Measurements from ENCODE around the gene FXYD1.
"Not testable (repeated sequence)": the region's sequence is repeated elsewhere in the genome, so short reads cannot be mapped to it uniquely, and the experiment has no call there.

The FXYD1 gene

DNA sequence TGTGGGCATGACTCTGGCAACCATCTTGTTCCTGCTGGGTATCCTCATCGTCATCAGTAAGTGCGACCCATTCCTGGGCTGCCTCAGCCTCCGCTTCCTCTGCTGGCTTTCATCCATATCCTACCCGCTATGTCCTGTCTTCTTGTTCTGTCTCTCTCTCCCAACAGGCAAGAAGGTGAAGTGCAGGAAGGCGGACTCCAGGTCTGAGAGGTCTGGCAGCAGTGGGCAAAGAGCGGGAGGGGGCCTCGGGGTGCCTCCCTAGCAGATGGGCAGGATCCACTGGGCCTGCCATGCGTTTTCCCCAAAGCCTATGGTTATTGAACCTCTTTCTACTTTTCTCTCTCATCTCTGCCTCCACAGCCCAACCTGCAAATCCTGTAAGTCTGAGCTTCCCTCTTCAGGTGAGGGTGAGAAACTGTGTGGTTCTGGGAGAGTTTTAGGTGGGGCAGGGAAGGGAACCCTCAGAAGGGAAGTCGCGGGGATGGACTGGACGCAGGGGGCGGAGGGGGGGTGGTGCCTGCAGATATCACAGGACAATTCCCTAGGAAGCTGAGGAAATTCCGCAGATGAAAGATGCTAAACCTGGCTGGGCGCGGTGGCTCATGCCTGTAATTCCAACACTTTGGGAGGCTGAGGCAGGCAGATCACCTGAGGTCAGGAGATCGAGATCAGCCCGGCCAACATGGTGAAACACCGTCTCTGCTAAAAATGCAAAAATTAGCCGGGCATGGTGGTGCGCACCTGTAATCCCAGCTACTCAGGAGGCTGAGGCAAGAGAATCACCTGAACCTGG lies 12.8 kb downstream of the FXYD1 start:
- ATAC-seq = no peak
- TF ChIP-seq GLIS3 (CRISPR knock-in tag; IDR thresholded peaks at IDR 0.05) (no peak), ZFP3 (CRISPR knock-in tag; IDR thresholded peaks at IDR 0.05) (no peak), ZFP30 (CRISPR knock-in tag; IDR thresholded peaks at IDR 0.05) (no peak), ZNF8 (CRISPR knock-in tag; IDR thresholded peaks at IDR 0.05) (no peak), ARNTL (CRISPR knock-in tag; IDR thresholded peaks at IDR 0.05; ENCODE audit: borderline replicate concordance, low read depth) (no peak), ESRRG (CRISPR knock-in tag; IDR thresholded peaks at IDR 0.05) (no peak), ZNF565 (CRISPR knock-in tag; conservative IDR thresholded peaks at IDR 0.05; ENCODE audit: low read depth) (no peak), BACH2 (CRISPR knock-in tag; IDR thresholded peaks at IDR 0.05; ENCODE audit: borderline replicate concordance) (no peak), TOX (CRISPR knock-in tag; IDR thresholded peaks at IDR 0.05; ENCODE audit: borderline replicate concordance) (no peak), ZC3H10 (CRISPR knock-in tag; IDR thresholded peaks at IDR 0.05) (no peak), RARB (CRISPR knock-in tag; IDR thresholded peaks at IDR 0.05) (no peak), SNAI2 (CRISPR knock-in tag; IDR thresholded peaks at IDR 0.05) (no peak), ZNF70 (CRISPR knock-in tag; IDR thresholded peaks at IDR 0.05) (no peak), ISL1 (CRISPR knock-in tag; IDR thresholded peaks at IDR 0.05) (no peak)
- TF ChIP-seq, protein P1, sequence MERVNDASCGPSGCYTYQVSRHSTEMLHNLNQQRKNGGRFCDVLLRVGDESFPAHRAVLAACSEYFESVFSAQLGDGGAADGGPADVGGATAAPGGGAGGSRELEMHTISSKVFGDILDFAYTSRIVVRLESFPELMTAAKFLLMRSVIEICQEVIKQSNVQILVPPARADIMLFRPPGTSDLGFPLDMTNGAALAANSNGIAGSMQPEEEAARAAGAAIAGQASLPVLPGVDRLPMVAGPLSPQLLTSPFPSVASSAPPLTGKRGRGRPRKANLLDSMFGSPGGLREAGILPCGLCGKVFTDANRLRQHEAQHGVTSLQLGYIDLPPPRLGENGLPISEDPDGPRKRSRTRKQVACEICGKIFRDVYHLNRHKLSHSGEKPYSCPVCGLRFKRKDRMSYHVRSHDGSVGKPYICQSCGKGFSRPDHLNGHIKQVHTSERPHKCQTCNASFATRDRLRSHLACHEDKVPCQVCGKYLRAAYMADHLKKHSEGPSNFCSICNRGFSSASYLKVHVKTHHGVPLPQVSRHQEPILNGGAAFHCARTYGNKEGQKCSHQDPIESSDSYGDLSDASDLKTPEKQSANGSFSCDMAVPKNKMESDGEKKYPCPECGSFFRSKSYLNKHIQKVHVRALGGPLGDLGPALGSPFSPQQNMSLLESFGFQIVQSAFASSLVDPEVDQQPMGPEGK (CRISPR knock-in tag; IDR thresholded peaks at IDR 0.05; ENCODE audit: borderline replicate concordance) = no peak
- TF ChIP-seq, protein P2, sequence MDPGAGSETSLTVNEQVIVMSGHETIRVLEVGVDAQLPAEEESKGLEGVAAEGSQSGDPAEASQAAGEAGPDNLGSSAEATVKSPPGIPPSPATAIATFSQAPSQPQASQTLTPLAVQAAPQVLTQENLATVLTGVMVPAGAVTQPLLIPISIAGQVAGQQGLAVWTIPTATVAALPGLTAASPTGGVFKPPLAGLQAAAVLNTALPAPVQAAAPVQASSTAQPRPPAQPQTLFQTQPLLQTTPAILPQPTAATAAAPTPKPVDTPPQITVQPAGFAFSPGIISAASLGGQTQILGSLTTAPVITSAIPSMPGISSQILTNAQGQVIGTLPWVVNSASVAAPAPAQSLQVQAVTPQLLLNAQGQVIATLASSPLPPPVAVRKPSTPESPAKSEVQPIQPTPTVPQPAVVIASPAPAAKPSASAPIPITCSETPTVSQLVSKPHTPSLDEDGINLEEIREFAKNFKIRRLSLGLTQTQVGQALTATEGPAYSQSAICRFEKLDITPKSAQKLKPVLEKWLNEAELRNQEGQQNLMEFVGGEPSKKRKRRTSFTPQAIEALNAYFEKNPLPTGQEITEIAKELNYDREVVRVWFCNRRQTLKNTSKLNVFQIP (CRISPR knock-in tag; IDR thresholded peaks at IDR 0.05; ENCODE audit: borderline replicate concordance, low read depth) = no peak
- TF ChIP-seq, protein P3, sequence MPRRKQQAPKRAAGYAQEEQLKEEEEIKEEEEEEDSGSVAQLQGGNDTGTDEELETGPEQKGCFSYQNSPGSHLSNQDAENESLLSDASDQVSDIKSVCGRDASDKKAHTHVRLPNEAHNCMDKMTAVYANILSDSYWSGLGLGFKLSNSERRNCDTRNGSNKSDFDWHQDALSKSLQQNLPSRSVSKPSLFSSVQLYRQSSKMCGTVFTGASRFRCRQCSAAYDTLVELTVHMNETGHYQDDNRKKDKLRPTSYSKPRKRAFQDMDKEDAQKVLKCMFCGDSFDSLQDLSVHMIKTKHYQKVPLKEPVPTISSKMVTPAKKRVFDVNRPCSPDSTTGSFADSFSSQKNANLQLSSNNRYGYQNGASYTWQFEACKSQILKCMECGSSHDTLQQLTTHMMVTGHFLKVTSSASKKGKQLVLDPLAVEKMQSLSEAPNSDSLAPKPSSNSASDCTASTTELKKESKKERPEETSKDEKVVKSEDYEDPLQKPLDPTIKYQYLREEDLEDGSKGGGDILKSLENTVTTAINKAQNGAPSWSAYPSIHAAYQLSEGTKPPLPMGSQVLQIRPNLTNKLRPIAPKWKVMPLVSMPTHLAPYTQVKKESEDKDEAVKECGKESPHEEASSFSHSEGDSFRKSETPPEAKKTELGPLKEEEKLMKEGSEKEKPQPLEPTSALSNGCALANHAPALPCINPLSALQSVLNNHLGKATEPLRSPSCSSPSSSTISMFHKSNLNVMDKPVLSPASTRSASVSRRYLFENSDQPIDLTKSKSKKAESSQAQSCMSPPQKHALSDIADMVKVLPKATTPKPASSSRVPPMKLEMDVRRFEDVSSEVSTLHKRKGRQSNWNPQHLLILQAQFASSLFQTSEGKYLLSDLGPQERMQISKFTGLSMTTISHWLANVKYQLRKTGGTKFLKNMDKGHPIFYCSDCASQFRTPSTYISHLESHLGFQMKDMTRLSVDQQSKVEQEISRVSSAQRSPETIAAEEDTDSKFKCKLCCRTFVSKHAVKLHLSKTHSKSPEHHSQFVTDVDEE (CRISPR knock-in tag; IDR thresholded peaks at IDR 0.05) = no peak

DNA sequence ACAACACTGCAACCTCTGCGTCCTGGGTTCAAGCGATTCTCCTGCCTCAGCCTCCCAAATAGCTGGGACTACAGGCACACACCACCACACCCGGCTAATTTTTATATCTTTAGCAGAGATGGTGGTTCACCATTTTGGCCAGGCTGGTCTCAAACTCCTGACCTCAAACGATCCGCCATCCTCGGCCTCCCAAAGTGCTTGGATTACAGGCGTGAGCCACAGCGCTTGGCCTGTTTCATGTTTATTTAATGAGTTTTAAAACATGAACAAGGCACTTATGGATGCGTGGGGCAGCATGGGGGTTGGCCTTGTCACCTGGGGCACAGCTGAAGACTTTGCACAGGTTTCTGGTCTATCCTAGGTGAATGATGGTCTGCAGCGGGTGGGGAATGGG lies 14.5 kb downstream of the FXYD1 start:
- not testable (repeated sequence) for ATAC-seq

DNA sequence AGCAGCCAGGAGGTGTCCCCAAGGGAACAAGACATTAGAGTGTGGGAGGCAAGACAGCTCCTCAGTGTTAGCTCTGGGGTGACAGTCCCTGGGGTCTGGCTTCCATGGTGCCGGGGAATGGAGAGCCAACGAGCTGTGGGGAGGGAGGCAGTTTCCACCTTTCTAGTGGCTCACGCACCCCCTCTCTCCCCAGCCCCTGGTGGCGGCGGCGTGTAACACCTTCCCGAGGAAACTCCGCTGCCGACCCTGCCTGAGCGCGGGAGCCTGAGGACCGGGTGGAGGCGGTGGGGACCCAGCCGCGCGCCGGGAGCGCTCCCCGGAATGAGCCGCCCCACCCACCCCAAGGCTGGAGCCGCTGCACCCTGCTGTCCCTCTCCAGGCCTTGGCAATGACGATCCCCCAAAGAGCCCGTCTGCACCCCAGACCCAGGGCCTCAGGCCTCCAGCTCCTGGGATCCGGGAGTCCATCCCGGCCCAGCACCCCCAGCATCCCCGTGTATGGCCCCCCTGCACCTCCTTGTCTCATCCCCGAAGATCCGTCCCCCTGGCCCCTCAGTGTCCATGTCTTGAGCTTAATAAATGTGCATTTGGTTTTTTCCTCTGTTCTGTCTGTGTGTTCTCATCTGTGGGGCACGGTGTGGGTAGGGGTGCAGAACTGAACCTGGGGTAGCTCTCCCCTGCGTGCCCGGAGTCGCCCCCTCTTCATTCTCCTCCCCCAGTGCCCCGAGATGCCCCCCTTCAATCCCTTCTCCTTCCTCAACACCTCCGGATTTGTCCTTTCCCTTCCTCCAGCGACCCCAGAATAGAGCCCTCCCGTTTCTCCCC lies 15.3 kb downstream of the FXYD1 start:
- ATAC-seq = peak; percentile 78
- TF ChIP-seq ARNTL (CRISPR knock-in tag; IDR thresholded peaks at IDR 0.05; ENCODE audit: borderline replicate concordance, low read depth) = no peak
- TF ChIP-seq ZNF70 (CRISPR knock-in tag; IDR thresholded peaks at IDR 0.05) = no peak
- TF ChIP-seq, protein P1 (CRISPR knock-in tag; IDR thresholded peaks at IDR 0.05; ENCODE audit: borderline replicate concordance) = no peak

All from SK-N-SH treated with all-trans-retinoic acid at 6 μM for 48 hours (cell line).